GM21447 (cell line): ENCODE results near the gene NOL4L.
"Not testable (repeated sequence)": the region's sequence is repeated elsewhere in the genome, so short reads cannot be mapped to it uniquely, and the experiment has no call there.

Experiments used
- ATAC-seq: cut with Tn5 transposase; IDR thresholded peaks from one replicate; pipeline ENCODE4 v1.9.1; 2021; ENCODE audit not compliant: unreplicated experiment

The NOL4L gene

DNA sequence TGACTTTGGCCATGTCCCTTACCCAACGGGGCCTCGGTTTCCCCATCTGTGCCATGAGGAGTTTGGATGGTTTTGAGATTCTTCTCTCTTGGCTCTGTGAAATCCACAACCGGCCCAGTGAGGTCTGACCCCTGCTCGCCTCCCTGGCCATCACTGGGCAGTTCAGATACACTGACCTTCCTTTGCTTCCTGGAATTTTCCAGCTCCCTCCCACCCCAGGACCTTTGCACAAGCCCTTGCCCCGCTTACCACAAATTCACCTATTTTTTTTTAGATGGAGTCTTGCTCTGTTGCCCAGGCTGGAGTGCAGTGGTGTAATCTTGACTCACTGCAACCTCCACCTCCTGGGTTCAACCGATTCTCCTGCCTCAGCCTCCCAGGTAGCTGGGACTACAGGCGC is 12.6 kb upstream of the NOL4L start:
- ATAC-seq, result no peak

DNA sequence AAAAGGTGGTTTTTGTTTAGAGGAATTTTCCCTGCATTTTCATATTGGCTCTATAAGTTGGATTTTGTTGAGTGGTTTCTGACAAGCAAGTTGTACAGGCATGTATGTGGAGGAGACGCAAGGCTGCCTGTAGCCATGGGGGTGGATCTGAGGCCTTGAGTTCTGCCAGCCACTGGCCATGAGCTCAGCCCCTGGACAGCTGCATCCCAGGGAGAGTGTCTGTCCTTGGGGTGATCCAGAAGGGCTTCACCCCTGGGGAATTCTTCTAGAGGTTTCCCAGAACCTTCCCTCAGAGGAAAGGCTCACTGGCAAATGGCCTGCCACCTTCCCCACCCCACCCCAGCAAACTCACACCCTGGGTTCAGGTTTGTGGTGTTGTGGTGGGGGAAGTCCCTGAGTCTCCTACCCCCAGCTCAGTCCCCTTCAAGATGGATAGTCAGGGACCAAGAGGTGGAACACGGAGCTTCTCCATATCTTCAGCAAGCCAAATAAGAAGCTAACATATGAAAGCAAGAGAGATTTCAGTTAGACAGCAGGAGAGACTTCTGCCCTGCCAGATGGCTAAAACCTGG is 11.6 kb upstream of the NOL4L start:
- ATAC-seq, result no peak

DNA sequence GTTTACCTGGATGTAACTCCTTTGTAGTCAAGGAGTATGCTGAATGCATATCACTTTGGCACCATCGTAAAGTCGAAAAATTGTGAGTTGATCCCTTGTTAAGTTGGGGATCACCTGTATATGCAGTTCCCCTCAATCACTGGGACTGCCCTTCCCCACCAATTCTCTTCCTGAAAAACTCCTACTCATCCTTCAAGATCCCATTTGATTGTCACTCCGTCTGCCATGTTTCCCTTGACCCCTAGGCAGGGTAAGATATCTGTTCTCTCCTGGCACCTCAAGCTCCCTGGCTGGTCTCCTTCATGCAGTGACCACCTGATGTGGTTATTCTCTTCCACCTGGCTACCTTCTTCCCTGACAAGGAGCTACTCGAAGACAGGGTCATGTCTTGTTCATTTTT is 10.0 kb upstream of the NOL4L start:
- ATAC-seq, result no peak

DNA sequence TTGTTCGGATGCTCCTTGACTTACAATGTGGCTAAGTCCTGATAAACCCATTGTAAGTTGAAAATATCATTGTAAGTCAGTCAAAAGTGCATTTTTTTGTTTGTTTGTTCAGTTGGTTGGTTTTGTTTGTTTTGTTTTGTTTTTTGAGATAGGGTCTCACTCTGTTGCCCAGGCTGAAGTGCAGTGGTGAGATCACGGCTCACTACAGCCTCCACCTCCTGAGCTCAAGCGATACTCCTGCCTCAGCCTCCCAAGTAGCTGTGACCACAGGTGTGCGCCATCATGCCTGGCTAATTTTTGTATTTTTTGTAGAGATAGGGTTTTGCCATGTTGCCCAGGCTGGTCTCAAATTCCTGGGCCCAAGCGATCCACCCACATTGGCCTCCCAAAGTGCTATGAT is 9.5 kb upstream of the NOL4L start:
- ATAC-seq, result not testable (repeated sequence)

DNA sequence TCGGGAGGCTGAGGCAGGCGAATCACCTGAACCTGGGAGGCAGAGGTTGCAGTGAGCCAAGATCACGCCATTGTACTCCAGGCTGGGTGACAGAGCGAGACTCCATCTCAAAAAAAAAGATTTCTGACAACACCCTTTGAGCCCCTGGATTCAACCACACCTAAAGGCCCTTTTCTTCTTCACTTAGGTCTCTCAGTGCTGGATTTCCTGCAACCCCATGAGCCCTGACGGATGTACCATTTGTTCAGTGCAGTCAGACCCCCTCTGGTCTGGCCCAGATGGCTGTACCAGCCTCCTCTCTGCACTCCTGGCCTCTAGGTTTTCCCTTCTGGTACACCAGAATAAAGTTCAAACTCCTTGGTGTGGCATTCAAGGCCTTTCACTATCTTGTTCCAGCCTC is 9.1 kb upstream of the NOL4L start:
- no peak for ATAC-seq

DNA sequence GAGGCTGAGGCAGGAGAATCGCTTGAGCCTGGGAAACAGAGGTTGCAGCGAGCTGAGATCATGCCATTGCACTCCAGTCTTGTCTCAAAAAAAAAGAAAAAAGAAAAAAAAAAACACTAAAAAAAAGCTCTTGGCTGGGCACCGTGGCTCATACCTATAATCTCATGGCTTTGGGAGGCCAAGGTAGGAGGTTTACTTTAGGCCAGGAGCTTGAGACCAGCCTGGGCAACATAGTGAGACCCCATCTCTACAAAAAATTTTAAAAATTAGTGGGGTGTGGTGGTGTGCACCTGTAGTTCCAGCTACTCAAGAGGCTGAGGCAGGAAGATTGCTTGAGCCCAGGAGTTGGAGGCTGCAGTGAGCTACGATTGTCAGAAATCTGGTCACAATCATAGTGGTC is 7.5 kb upstream of the NOL4L start:
- ATAC-seq, result not testable (repeated sequence)

DNA sequence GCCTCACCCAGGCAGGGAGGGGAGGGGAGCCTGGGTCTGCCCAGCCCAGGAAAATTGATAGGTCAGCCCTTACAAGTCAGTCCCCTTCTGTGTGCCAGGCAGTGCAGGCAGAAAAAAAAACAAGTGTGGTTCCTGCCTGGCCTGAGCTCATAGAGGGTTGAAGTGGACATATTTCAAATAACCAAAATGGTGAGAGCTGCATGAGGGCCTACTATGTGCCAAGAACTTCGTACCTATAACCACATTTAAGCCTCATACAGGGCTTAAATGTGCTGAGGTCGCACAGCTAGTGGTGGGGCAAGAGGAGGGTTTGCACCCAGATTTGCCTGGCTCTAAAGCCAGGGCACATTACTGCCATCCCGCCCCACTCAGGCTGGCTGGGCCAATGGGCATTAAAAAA is 6.9 kb upstream of the NOL4L start:
- no peak for ATAC-seq

DNA sequence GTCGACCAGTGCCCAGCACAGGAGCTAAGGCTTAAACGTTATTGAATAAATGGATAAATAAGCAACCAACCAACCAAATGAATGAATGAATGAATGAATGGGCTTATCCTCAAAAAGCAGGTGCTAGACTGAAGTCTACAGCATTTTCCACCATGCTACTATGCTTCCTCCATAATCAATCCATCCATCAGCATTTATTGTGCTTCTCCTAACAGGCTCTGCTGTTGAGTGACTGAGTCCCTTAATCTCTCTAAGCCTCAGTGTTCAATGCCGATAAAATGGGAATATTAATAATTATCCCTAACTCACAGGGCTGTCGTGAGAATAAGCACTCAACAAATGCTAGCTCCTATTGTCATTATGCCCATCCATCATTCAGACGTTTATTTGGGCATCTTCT is 4.6 kb upstream of the NOL4L start:
- ATAC-seq, result no peak

DNA sequence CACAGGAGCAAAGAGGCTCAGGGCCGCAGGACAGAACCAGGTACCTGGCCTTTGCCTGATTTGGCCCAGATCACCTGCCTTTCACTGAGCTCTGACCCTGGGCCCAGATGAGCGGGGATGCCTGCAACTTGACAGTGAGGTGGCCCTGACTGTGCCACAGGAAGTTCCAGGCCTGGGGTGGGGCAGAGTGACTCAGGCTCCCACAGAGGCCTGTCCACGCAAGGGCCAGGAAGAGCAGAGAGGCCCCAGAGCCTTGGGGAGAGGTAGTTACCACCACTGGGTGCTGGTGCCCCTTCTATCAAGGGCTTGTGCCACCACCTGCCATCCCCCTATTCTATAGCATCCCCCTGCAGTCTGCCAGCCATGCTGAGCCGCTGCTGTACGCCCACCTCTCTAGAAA is 4.1 kb upstream of the NOL4L start:
- no peak for ATAC-seq

DNA sequence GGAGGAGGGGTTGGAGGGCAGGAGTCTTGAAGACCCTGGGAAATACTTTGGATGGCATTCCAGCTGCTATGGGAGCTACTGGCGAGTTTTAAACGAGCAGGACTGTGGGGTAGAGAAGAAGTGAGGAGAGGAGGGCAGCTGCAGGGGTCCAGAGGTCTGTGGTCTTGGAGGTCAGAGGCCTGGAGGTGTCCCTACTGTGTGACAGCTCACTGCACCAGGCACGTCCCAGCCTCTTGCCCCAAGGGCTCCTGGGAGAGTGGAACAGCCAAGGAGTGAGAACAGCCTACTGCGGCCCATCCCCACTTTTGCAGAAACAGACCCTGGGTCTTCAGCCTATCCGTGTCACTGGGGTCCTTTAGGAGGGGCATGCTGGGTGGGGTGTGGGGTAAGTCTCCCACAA is 2.9 kb upstream of the NOL4L start:
- ATAC-seq, result no peak

DNA sequence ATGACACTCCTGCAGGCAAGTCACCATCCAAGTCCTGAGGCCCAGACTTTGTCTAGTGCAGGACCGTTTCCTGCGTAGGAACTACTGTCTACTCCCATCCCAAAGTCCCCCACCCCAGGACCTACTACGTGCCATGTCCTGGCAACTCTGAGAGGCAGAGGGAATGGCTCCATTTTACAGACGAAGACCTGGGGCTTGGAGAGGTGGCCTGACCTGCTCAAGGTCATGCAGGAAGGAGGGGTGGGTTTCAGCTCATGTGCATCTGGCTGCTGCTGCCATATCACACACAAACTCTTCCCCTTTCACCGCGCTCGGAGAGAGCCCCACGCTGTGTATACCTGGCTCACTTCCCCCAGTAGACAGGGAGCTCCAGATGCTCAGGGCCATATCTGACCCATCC is 1.2 kb upstream of the NOL4L start:
- no peak for ATAC-seq

DNA sequence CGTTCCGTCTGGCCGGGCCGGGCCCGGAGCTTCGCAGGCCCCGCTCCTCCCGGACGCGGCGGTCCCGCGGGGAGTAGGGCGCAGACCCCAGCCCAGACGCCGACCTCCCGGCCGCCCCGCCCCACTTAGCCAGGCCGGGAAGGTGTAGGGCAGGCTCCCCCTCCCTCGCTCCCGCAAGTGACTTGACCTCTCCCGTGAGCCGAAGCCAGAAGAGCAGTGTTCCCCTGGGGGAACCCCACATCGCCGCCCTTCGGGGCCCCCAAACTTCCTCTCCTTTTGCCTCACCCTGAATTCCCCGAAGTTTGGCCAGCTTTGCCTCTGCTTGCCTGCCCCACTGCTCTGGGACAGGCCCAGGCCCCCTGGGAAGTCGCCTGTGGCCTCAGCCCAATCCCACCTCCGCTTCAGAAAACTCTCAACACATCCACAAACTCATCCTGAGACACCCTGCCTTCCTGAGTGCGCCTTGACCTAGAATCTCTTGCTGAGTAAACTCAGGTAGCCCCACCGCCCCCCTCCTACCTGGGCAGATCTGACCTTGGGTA is 524 bp upstream of the NOL4L start:
- ATAC-seq, result no peak

DNA sequence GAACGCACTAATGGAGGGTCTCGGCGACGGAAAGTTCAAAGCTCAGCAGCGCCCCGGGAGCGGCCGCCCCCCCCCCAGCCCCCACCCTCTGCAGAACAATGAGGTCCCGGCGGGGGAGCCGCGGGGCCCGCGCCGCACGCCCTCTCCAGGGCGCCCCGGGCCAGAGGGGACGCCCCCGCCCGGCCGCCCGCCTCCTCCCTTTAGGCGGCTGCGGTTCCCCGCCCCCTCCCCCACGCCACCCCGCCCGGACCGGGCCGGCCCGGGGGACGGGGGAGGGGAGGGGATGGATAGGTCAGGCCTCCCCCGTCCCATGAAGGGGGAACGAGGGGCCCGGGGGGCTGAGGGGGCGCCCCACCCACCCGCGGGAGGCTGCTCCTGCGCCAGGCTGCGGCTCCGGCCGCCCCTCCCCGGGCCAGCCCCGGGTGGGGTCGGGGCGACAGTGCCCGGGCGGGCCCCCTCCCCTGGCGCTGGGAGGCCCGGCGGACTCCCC is 1.5 kb downstream of the NOL4L start:
- ATAC-seq, result no peak

DNA sequence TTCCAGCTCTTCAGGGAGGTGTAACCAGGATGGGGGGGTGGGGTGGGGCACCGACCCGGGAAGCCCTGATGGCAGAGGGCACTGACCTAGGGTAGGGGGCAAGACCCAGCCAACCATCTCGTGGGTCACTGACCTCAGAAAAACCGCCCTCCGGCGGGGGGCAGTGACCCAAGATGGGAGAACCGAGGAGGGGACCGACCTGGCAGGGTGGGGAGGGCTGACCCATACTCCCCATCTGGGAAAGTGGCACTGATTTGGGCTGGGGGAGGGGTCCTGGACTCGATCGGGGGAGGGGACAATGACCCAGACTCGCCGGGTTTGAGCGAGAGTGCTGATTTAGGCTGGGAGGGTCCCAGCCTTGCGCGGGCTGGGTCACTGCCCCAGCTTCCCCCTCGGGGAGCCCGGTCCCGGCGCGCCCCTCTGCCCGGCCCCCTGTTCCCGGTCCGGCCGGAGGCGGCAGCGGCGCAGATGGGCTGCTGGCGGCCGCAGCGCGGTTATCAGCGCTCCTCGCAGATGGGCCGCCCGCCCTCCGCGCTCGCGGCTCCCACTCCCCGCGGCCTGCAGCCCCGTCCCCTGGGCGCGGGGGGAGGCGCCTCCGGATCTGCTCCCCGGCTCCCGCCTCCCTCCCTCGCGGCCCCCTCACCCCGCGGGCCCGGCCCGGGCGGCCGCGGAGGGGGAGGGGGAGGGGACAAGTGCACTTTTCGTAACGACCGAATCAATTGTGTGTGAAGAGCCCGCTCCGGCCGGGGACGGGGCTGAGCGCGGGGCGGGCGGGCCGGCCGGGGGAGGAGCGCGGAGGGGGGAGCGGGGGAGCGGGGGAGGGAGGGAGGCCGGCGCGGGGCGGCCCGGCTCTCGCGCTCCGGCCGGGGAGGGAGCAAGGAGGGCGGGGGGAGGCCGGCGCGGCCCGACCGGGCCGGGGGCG is 2.2 kb downstream of the NOL4L start:
- ATAC-seq, result no peak

DNA sequence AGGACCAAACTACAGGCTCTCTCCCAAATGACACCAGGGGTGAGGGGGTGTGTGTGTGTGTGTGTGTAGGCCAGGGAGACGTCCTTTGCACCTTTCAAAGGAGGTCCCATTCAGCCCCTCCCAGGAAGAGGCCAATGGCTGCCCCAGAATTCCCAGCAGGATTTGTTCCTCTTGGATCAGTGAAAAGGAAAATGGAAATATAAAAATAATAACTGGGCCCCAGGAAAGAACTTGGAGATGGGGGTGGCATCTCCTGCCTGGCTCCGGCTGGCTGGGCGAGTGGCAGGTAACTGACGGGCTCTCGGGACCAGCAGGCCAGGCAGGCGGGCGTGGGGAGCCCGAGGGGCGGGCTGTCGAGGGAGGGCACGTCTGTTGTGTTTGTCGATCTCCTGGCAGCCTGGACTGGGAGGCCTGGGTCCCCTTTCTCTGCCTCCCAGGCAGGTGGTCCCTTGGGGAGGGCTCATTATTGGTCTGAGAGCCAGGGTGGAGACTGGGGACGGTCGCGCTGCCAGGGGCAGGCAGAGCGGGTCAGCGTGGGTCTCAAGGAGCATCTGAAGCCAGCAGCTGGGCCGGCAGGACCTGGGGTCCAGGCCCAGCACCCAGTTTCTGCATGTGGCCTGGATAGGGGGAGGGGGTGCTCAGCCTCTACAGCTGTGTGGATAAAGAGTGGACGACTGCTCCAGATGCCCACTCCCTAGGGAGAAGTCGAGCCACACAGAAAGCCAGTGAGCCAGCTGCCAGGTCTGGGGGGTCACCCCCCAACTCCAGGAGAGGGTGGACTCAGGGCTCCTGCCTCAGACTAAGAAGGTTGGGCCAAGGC is 3.1 kb downstream of the NOL4L start:
- ATAC-seq, result no peak

DNA sequence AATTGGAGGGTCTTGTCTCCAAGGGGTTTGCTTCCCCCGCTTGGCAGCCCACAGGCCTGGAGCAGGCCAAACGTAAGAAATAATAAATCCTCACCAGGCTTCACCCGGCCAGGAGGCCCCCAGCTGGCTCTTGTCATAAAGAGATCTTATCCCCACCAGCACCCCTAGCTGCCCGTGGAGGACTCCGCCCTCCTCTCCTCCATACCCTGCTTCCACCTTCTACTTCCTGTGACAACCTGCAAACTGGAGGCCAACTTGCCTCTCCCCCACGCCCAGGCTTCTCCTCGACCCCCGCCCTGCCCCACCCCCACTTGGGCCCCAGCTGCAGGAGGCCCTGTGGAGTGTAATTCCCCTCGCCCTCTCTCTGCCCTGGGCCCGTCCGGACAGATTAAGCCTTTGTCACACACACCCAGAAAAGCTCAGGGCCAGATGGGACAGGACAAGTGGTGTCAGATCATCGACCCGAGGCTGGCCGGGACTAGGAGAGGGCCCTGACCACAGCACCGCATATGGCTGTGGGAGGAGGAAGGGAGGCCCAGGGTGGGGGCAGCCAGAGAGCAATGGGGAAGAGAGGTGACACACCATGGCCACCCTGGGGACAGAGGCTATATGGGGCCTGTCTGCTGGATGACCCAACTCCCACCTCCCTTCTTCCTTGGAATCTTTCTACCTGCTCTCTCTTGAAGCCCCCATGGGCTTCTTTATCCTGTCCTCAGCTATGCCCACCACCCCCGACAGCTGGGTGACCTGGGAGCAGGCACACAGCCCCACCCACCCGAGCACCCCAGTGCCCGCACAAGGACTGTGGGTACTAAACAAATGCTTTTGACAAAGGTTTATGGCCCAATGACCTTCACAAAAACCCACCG is 3.9 kb downstream of the NOL4L start:
- no peak for ATAC-seq

DNA sequence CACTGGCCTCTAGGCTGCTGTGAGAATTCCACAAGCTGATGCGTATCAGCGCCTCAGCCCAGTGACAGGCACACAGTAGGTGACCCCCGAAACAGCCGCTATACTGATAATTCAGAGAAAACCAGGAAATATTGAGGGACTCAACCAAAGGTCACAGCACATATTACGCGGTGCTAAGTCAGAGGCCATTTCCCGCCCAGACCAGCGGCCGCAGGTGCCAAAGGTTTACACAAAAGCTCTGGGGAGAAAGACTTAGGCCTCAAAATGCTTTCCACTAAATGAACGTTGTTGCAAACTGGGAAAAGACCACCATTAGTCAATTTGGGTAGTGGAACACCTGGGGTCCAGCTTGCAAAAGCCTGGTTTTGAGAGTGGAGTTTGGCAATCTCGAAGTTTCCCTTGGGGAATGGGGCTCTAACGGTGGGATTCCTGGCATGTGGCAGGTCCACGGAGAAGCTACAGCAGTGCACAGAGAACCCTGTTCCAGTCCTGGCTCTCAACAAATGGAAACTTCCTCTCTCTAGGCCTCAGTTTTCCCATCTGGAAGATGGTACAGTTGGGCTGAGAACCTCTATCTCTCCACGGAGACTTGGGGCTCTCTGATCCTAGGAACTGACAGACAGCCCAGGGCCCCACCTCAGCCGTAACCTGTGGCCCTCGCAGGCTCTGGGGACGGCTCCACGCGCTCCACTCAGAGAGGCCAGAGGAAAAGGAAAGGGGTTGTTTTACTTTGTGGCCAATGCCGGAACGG is 4.7 kb downstream of the NOL4L start:
- ATAC-seq, result no peak

DNA sequence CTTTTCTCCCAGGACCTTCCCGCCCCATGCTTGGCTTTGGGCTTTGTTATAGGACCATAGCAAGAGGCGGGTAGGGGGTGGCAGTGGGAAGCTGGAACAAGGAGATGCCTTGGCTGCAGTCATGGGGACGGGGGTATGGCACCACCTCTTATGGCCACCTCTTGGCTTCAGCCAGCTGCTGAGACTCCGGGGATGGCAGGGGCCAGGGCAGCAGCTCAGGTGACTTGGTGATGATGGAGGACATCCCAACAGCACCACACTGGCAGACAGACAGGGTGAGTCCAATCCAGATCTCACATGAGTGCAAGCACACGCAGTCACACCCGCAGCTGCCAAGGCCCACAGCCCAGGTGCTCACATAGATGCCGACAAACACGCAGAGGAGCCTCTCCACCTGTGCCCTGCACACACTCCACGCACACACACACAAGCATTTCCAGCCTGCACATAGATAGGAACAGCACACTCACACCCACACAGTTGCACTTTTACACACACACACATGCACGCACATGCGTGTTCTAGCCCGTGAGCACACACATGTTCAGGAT is 6.2 kb downstream of the NOL4L start:
- no peak for ATAC-seq

DNA sequence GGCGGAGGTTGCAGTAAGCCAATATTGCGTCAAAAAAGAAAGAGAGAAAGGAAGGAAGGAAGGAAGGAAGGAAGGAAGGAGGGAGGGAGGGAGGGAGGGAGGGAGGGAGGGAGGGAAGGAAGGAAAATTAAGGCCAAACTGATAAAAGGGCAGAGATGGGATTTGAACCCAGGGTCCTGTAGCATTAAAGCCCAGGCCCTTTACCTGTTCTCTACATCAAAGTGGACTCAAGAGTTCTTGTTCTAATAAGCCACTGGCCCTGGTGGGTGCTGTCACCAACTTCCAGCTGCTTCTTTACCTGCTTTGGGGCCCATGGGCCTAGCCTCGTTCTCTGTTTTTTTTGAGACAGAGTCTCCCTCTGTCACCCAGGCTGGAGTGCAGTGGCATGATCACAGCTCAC is 7.1 kb downstream of the NOL4L start:
- ATAC-seq, result not testable (repeated sequence)
